Left ventricle myocardium superior (tissue), 1 donor: ENCODE measurements around the gene CLPSL2. TPM values are rescaled to one million over a fixed set of nuclear protein-coding genes. Genes with fewer than 3 reads are reported as not detected.
A peak's percentile ranks its signal among the peaks of the same experiment; 100 is the strongest.

ENCODE experiments used
- ATAC-seq: fragments of 200-7000 bp; cut with Tn5 transposase; one replicate; pipeline ENCODE4 v1.9.1; 2020; ENCODE audit warnings: mild to moderate bottlenecking, moderate library complexity
- DNase-seq: peaks from one replicate; pipeline ENCODE4 v3.0.0-alpha.2; 2020
- intact Hi-C: fragments of 100-400 bp; cut with micrococcal nuclease; formaldehyde crosslinking; loops from one replicate; pipeline ENCODE4 v1.11.0; 2022
- total RNA-seq: library from RNA; stranded (reverse); fragmentation: NEBNext Ultra II Directional; extraction: Animal tissue kit (Norgen Biotek cat#: 25700); gene quantifications from one replicate; pipeline ENCODE4 v1.2.1, GENCODE V29; 2021
- donor health status: DM: no; HTN: yes; CAD: no; lungs with severe emphysema.

The CLPSL2 gene
- total RNA-seq, 1 donor from 2014 or later, result not detected

GRCh38 chr6:35778437-35778836 is 2.0 kb downstream of the CLPSL2 start:
- ATAC-seq (peak; percentile 39), DNase-seq (no peak)
- intact Hi-C loops, result no loop called here

GRCh38 chr6:35780719-35781118 is 4.3 kb downstream of the CLPSL2 start, which contains the start of gene CLPSL1:
TSS of gene CLPSL1 (plus strand) at chr6:35781019. CDS start at chr6:35781111, 92 bp downstream.
- ATAC-seq (no peak), DNase-seq (no peak)
- intact Hi-C loops, result no loop called here

GRCh38 chr6:35781290-35781689 is 4.9 kb downstream of the CLPSL2 start:
- intact Hi-C loops, result no loop called here
- no peak for ATAC-seq

GRCh38 chr6:35782424-35782823 is 6.0 kb downstream of the CLPSL2 start:
- intact Hi-C loops, result no loop called here
- DNase-seq (peak; percentile 38), ATAC-seq (no peak)

More at GRCh38 chr6:35781290-35781689, 4.9 kb downstream of the CLPSL2 start:
- no peak for DNase-seq

- DNase-seq (no peak), ATAC-seq (no peak)
- intact Hi-C loops, result no loop called here
Measured at GRCh38 chr6:35784200-35784599, 7.8 kb downstream of the CLPSL2 start.

- no peak for DNase-seq
- ATAC-seq, result no peak
- intact Hi-C loops, result no loop called here
Measured at GRCh38 chr6:35786272-35786671, 9.9 kb downstream of the CLPSL2 start.

- intact Hi-C loops, result no loop called here
- ATAC-seq (no peak), DNase-seq (no peak)
Measured at GRCh38 chr6:35786810-35787209, 10.4 kb downstream of the CLPSL2 start.

- no peak for DNase-seq
- no peak for ATAC-seq
- intact Hi-C loops, result no loop called here
Measured at GRCh38 chr6:35787266-35788218, 11.1 kb downstream of the CLPSL2 start.

- DNase-seq, result no peak
- intact Hi-C loops, result no loop called here
- ATAC-seq, result no peak
Measured at GRCh38 chr6:35788423-35788982, 12.1 kb downstream of the CLPSL2 start.

- intact Hi-C loops, result no loop called here
- ATAC-seq, result no peak
- no peak for DNase-seq
Measured at GRCh38 chr6:35790683-35791082, 14.3 kb downstream of the CLPSL2 start.

GRCh38 chr6:35794536-35795452 is 18.4 kb downstream of the CLPSL2 start:
- DNase-seq, result no peak
- intact Hi-C loops, result no loop called here
- no peak for ATAC-seq

- intact Hi-C loops, result no loop called here
- ATAC-seq, result no peak
- no peak for DNase-seq
Measured at GRCh38 chr6:35795453-35796071, 19.2 kb downstream of the CLPSL2 start.

- DNase-seq (no peak), ATAC-seq (no peak)
- intact Hi-C loops, result no loop called here
Measured at GRCh38 chr6:35796236-35796635, 19.8 kb downstream of the CLPSL2 start.

- ATAC-seq (peak; percentile 31), DNase-seq (no peak)
- intact Hi-C loops, result no loop called here
Measured at GRCh38 chr6:35797837-35798526, 21.6 kb downstream of the CLPSL2 start.

GRCh38 chr6:35798706-35799105 is 22.3 kb downstream of the CLPSL2 start:
- DNase-seq (no peak), ATAC-seq (no peak)
- intact Hi-C loops, result no loop called here

- ATAC-seq, result no peak
- intact Hi-C loops, result no loop called here
- DNase-seq, result no peak
Measured at GRCh38 chr6:35801148-35801547, 24.8 kb downstream of the CLPSL2 start.

GRCh38 chr6:35804996-35805736 is 28.8 kb downstream of the CLPSL2 start, which contains the start of gene LHFPL5:
TSS of gene LHFPL5 (plus strand) at chr6:35805352. CDS start at chr6:35805671, 319 bp downstream.
- DNase-seq, result peak; percentile 60
- peak; percentile 92 for ATAC-seq
- intact Hi-C loops, result no loop called here

GRCh38 chr6:35808688-35809087 is 32.3 kb downstream of the CLPSL2 start:
- DNase-seq (no peak), ATAC-seq (no peak)
- intact Hi-C loops, result no loop called here
